Vagina (tissue), 2 donors: ENCODE measurements around the gene WARS2. TPM values are rescaled to one million over a fixed set of nuclear protein-coding genes. Genes with fewer than 3 reads are reported as not detected.

Experiments used
- DNase-seq, 2 donors: peaks; one replicate each; pipeline ENCODE4 v3.0.0-alpha.2; 2017; ENCODE audit errors: extremely low spot score in 2 of 2
- H3K27ac ChIP-seq: fragments of 200-600 bp; sonication (generic); one replicate; pipeline ENCODE4 v1.5.1; 2019
- H3K27me3 ChIP-seq: fragments of 200-600 bp; sonication (generic); one replicate; pipeline ENCODE4 v1.5.1; 2019
- H3K36me3 ChIP-seq, 2 donors: fragments of 200-600 bp; sonication (generic); one replicate each; pipeline ENCODE4 v1.5.1; 2017 to 2019
- H3K4me1 ChIP-seq: fragments of 200-600 bp; sonication (generic); one replicate; pipeline ENCODE4 v1.5.1; 2019
- H3K4me3 ChIP-seq, 2 donors: fragments of 200-600 bp; sonication (generic); 1 replicate in 1 of 2; 2 replicates in 1 of 2; pipeline ENCODE4 v1.5.1; 2016 to 2019
- H3K9me3 ChIP-seq: fragments of 200-600 bp; sonication (generic); one replicate; pipeline ENCODE4 v1.5.1; 2019
- CTCF ChIP-seq, 3 experiments: fragments of 450-650 bp in 2 of 3; fragments of 200-600 bp in 1 of 3; sonication (generic) in 1 of 3; IDR thresholded peaks; one replicate each; pipeline ENCODE4 v1.5.1; 2017 to 2019; ENCODE audit warnings: antibody characterized with exemption in 3 of 3, mild to moderate bottlenecking in 2 of 3, moderate library complexity in 2 of 3
- POLR2A ChIP-seq, 2 donors: fragments of 450-650 bp; IDR thresholded peaks; one replicate each; pipeline ENCODE4 v1.6.1; 2017; ENCODE audit warnings: antibody characterized with exemption in 2 of 2, mild to moderate bottlenecking in 2 of 2, moderate library complexity in 2 of 2
- POLR2AphosphoS5 ChIP-seq, 2 donors: sonication (generic); formaldehyde crosslinking; IDR thresholded peaks; one replicate each; pipeline ENCODE4 v1.9.0; 2017; ENCODE audit warnings: antibody characterized with exemption in 2 of 2, mild to moderate bottlenecking in 2 of 2, low read depth in 1 of 2; ENCODE audit not compliant: insufficient read depth in 1 of 2
- intact Hi-C: fragments of 100-400 bp; cut with DNase I; formaldehyde crosslinking; loops from one replicate; pipeline ENCODE4 v1.15.1; 2023
- total RNA-seq: library from RNA; depleted of rRNA; stranded (reverse); fragments of >200 nt; gene quantifications from one replicate; pipeline ENCODE4 v1.2.3, GENCODE V29; 2016

Gene WARS2
- total RNA-seq, 1 donor from 2014 or later = 8.3 TPM

GRCh38 chr1:118989878-118990378 lies 150.5 kb downstream of the WARS2 start:
- H3K27ac ChIP-seq = no peak overlapping the region
- no peaks in the 10 kb centered on the region for H3K9me3 ChIP-seq
- H3K4me1 ChIP-seq = peaks cover 24% of the 10 kb centered on the region
- peak in 1 of 2 donors; percentile 65 for DNase-seq
- no peaks in the 10 kb centered on the region for H3K36me3 ChIP-seq
- TF ChIP-seq CTCF (IDR thresholded peaks at IDR 0.05) = no peak
- no peak for TF ChIP-seq POLR2AphosphoS5 (IDR thresholded peaks at IDR 0.05; ENCODE audit: insufficient read depth in 1 of 2, low read depth in 1 of 2)
- no peak for TF ChIP-seq POLR2A (IDR thresholded peaks at IDR 0.05)
- no peak overlapping the region for H3K4me3 ChIP-seq
- intact Hi-C loops = no loop called here
- H3K27me3 ChIP-seq = peaks cover 37% of the 10 kb centered on the region

- Histone ChIP-seq H3K9me3 (no peaks in the 10 kb centered on the region), H3K27ac (no peak overlapping the region), H3K4me3 (no peak overlapping the region), H3K36me3 (no peaks in the 10 kb centered on the region), H3K4me1 (peaks cover 32% of the 10 kb centered on the region), H3K27me3 (peaks cover 39% of the 10 kb centered on the region)
- TF ChIP-seq POLR2A (IDR thresholded peaks at IDR 0.05) (peak in 1 of 2 donors; percentile 3), CTCF (IDR thresholded peaks at IDR 0.05) (no peak), POLR2AphosphoS5 (IDR thresholded peaks at IDR 0.05; ENCODE audit: insufficient read depth in 1 of 2, low read depth in 1 of 2) (no peak)
- intact Hi-C loops = no loop called here
- DNase-seq = peak in 1 of 2 donors; percentile 74
Observed at GRCh38 chr1:118989006-118989815, 151.2 kb downstream of the WARS2 start.

GRCh38 chr1:118988186-118989005 lies 152.1 kb downstream of the WARS2 start, which contains the start of gene TBX15:
TSS of gene TBX15 (minus strand) at chr1:118988343. CDS start at chr1:118987795, 548 bp downstream.
- Histone ChIP-seq H3K27me3 (peaks cover 41% of the 10 kb centered on the region), H3K9me3 (no peaks in the 10 kb centered on the region), H3K4me3 (peak within 1 kb of the TSS; percentile 24 to 42), H3K4me1 (peaks cover 35% of the 10 kb centered on the region), H3K36me3 (no peaks in the 10 kb centered on the region), H3K27ac (no peak within 1 kb of the TSS)
- no peak for TF ChIP-seq POLR2AphosphoS5 (IDR thresholded peaks at IDR 0.05; ENCODE audit: insufficient read depth in 1 of 2, low read depth in 1 of 2)
- TF ChIP-seq CTCF (IDR thresholded peaks at IDR 0.05) = no peak
- no peak for TF ChIP-seq POLR2A (IDR thresholded peaks at IDR 0.05)
- intact Hi-C loops = no loop called here
- peak in 1 of 2 donors; percentile 71 for DNase-seq

- Histone ChIP-seq H3K27me3 (peaks cover 48% of the 10 kb centered on the region), H3K4me3 (peak overlapping the region; percentile 24 to 42), H3K4me1 (peaks cover 30% of the 10 kb centered on the region), H3K27ac (no peak overlapping the region), H3K9me3 (no peaks in the 10 kb centered on the region), H3K36me3 (no peaks in the 10 kb centered on the region)
- intact Hi-C loops = no loop called here
- no peak for TF ChIP-seq POLR2A (IDR thresholded peaks at IDR 0.05)
- TF ChIP-seq POLR2AphosphoS5 (IDR thresholded peaks at IDR 0.05; ENCODE audit: insufficient read depth in 1 of 2, low read depth in 1 of 2) = no peak
- no peak for TF ChIP-seq CTCF (IDR thresholded peaks at IDR 0.05)
- DNase-seq = peak in 1 of 2 donors; percentile 56
Observed at GRCh38 chr1:118987468-118988185, 152.8 kb downstream of the WARS2 start.
